GM21528 (cell line): ENCODE data around the gene ST6GALNAC4.

ENCODE experiments used
- ATAC-seq: cut with Tn5 transposase; IDR thresholded peaks from one replicate; pipeline ENCODE4 v1.9.1; 2021; ENCODE audit warnings: mild to moderate bottlenecking, moderate library complexity; ENCODE audit not compliant: unreplicated experiment, low FRiP score

ST6GALNAC4 gene

DNA sequence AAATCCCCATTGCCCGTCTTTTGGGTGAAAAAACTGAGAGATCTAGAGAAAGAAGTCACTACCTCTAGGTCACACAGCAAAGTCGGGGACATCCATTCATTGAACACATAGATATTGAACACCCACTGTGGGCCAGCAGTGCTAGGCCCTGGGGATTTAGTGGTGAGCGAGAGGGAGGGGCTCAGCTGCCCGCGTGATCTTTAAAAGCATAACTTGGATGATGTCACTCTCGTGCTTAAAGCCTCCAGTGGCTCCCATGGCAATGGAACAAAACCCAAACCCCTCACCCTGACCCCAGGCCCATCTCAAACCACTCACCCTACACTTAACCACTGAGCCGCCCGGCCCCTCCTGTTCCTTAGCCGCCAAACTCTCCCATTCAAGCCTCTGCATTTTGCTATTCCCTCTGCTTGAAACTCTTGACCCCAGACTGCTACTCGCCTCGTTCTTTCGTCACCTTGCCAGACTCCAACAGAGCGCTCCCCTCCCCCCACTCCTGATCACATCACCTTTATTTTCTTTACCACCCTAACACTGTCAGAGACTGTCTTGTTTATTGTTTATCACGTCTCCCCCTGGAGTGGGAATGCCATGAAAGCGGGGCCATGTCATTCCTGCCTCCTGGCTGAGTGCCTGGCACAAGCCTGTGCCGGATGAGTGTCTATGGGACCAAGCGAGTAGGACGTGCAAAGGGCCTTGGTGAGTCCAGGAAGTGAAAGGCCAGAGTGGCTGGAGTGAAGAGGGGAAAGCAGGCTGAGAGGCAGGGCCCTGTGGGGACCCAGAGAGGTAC, 14.4 kb upstream of the ST6GALNAC4 start:
- peak; percentile 28 for ATAC-seq

DNA sequence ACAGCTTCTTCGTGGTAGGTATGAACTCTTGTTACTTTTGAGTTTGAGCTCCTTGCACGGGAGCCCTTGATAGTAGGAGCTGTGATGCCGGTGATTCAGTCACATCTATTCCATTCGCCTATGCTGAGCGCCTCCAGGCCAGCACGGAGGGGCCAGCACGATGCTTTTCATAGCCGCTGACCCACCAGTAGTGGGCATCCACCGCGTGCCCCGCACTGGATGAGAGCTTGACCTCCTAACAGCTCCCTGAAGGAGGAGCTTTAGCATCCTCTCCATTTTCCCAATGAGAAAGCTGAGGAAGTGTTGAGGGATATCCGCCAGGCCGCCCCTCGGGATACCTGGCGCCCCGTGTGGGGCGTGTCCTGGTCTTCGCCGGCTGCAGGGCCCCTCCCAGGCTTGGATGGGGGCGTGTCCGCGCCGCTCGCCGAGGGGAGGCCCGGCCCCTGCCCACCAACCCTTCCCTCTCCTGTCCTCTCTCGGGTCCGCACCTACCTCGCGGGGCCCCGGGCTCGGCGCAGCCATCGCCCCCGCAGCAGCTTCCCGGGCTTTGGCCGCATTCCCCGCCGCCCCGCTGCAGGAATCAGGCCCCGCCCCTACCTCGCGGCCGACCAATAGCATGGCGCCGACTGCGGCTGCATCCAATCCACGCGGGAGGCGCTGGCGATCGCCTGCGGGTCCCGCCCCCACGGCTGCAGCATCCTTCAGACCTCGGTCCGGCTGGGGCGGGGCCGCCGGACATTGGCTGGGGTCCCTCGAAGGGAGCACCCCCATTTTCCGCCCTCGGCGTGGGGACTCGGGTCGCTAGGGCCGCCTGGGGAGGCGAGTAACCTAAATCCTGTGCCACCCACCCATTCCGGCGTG, 13.6 kb upstream of the ST6GALNAC4 start, which contains the start of gene PIP5KL1:
Gene PIP5KL1, minus strand, starts transcription at position 547 of the 861 bp plus-strand sequence. Its CDS starts 25 bp downstream, at position 522.
- peak; percentile 73 for ATAC-seq

GRCh38 chr9:127929625-127929979, 12.8 kb upstream of the ST6GALNAC4 start:
- no peak for ATAC-seq

DNA sequence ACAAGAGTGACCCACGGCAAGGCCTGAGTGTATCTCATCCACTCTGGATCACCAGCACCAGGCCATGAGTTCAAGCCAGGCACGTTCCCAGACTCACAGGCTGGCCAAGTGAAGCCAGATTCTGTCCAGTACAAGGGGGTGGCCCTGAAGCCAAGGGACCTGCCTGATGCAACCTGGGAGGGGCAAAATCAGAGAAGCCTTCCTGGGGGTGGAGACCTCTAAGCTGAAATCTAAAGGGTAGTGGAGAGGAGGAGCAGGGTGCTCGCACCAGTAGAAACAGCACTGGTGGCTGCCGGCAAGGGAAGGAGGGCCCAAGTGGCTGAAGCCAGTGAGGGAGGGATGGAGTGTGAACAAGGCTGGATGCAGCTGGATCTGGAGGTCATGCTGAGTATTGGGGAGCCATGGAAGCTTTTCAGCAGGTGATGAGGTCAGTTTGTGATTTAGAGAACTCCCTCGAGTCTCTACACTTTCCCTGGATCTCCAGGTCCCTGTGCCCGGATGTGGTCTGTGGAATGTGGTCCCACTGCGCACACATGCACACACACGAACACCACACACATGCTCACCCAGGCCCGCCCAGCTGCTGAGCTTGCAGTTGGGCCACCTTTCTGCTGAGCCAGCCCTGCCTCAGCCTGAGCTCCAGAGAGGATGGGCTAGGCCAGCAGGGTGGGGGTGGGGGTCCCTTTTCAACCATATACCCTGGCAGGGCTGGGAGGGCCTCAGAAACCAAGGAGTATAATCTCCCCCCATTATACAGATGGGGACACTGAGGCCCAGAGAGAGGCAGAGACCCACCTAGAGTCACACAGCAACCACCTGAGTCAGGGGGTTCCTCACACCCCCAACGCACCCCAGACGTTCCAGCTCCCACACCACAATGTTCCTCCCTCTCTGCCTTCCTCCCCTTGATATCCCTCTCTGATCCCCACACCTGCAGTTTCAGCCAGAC, 12.1 kb upstream of the ST6GALNAC4 start:
- no peak for ATAC-seq

DNA sequence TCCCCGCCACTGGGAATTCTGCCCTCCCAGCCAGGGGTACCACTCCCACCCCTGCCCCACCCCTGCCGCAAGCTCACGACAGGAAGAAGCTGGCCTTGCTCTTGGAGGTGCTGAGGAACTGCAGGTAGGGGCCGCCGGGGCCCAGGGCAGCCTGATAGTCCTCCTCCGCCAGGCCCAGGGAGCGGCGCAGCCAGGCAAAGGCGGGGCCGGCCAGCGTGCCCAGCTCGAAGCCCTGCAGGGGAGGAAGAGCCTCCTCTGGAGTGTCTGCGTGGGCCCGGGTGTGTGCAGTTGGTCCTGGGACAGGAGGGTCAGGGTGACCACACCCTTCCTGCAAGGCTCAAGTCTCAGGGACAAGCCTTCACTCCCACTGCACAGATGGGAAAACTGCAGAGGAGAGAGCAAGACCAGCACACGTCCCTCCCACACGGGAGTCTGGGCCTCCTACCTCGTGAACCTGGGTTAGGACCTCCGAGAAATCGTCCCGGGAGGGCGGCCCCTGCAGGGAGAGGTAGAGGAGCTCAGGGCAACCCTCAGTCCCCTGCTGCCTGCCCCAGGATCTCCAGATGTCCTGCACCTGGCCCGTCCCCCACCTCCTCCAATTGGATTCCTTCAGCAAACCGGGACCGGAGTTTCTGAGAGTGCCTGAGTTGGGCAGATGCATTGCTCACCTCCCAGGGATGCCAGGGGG, 11.3 kb upstream of the ST6GALNAC4 start:
- no peak for ATAC-seq

GRCh38 chr9:127927201-127927987, 10.6 kb upstream of the ST6GALNAC4 start:
- no peak for ATAC-seq

- ATAC-seq: no peak
These were observed 10.0 kb upstream of the ST6GALNAC4 start for GRCh38 chr9:127926906-127927200.

GRCh38 chr9:127925959-127926905, 9.4 kb upstream of the ST6GALNAC4 start:
- ATAC-seq: no peak

- no peak for ATAC-seq
These were observed 8.0 kb upstream of the ST6GALNAC4 start for GRCh38 chr9:127924736-127925444.

DNA sequence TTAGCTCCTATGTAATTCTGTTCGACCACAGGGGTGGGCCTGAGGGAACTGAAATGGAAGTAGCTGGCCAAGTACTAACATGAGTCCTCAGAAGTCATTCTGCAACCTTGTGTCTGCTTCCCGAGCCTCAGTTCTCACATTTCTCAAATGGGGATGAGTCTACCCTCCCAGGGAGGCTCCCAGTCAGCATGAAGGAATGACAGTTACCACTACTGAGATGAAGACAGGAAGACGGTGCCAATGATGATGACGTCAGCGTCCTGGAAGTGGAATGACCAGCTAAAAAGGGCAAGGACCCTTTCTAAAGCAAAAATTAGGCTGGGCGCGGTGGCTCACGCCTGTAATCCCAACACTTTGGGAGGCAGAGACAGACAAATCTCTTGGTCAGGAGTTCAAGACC, 6.9 kb upstream of the ST6GALNAC4 start:
- no peak for ATAC-seq

- no peak for ATAC-seq
These were observed 6.2 kb upstream of the ST6GALNAC4 start for GRCh38 chr9:127923046-127923445.

GRCh38 chr9:127921557-127922120, 4.8 kb upstream of the ST6GALNAC4 start:
- no peak for ATAC-seq

DNA sequence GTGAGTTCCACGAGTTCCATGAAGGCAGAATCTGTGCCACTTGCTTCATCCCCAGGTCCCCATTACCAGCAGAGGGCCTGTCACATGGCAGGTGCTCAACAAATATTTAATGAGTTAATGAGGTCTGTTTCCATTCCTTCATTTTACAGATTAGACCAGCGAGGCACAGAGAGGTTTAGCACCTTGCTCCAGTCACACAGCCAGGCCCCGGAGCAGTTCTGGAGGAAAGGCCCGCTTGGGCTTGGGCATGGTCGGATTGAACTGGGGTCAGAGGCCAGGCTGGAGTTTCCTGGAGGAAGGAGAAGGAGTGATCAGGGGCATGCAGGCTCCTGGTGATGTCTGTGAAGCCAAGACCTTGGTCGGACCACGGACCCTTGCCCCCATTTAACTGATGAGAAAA, 4.0 kb upstream of the ST6GALNAC4 start:
- ATAC-seq: no peak

DNA sequence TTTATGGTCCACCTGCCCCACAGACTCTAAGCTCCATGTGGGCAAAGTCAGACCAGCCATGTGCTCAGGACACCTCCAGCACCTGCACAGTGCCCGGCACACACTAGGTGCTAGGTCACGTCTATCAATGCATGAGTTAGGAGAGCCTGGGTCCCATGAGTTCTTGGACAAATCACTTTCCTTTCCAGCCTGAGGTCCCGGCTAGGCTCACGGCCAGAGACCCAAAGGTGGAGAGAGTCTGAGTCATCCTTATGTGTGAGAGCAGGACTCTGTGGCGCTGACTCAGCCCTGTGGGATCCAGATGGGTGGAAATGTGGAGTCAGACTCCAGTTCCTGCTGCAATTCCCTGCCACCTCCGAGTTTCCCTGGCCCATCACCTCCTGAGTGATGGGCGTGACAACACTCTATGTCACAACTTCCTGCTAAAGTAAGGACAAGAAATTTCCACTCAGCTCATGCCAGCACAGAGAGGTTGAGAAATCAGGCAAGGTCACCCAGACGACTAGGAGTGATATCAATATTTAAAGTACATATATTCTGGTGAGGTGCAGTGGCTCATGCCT, 2.5 kb upstream of the ST6GALNAC4 start:
- ATAC-seq: no peak

DNA sequence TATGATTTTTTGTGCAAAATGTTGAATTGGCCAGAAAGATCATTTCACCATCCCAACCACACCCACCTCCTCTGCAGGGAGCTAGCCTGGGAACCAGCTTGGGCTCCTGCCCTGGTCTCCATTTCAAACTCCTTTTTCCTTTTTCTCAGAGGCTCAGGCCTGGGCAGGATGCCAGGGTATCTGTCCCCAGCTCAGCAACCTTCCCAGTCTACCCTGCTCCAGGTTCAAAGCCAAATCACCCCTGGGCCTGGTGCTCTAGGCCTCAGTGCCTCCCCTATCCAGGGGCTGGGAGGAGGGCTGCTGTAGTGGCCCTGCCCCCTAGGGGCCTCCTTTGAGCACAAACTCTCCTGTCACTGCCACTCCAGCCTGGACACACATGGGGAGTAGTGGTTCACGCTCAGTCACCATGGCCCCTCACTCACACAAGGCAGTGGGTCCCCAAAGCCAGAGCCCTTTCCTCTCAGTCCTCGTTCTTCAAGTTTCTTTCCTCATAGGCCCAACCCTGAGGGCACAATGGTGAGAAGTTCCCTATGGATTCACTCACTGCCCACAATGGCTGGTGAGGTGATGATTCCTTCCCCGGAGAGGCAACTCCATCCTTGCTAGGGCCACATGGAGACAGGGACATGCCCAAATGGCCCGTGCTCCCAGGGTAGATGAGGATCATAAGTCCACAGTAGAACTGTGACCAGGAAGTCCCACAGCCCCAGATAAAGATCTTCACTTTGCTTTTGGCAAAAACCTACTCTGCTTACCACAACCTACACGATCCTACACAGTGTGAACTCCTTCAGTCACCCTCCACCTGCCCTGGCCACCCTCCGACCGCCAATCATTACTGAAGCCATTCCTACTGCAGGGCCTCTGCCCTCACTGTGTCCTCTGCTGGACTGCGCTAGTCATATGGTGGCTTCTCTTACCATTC, 1.6 kb upstream of the ST6GALNAC4 start:
- ATAC-seq: no peak

GRCh38 chr9:127917603-127918002, 762 bp upstream of the ST6GALNAC4 start:
- ATAC-seq: peak; percentile 17
